ENCODE data around the gene IRF5. TPM values are rescaled to one million over a fixed set of nuclear protein-coding genes. Genes with fewer than 3 reads are reported as not detected.

IRF5 gene
- total RNA-seq, 1 experiment from 2014 or later, result 1.2 TPM

DNA sequence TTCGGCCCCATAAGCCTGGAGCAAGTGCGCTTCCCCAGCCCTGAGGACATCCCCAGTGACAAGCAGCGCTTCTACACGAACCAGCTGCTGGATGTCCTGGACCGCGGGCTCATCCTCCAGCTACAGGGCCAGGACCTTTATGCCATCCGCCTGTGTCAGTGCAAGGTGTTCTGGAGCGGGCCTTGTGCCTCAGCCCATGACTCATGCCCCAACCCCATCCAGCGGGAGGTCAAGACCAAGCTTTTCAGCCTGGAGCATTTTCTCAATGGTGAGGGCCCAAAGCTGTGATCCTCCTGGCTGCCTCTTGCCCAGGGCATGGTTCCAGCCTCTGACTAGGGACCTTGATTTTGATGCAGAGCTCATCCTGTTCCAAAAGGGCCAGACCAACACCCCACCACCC, 10.1 kb downstream of the IRF5 start:
- DNase-seq, result no peak
- Histone ChIP-seq H3K36me3 (ENCODE audit: control insufficient read depth, insufficient read depth, low read length) (no peaks in the 10 kb centered on the region), H3K27me3 (replicated peaks; ENCODE audit: control insufficient read depth, insufficient read depth, low read length) (no peaks in the 10 kb centered on the region), H3K4me3 (ENCODE audit: low read depth, low read length) (no peak overlapping the region), H3K4me1 (no peaks in the 10 kb centered on the region), H3K9me3 (no peaks in the 10 kb centered on the region)
- Mint-ChIP-seq H3K27me3 (ENCODE audit: insufficient read depth, unreplicated experiment) (no peaks in the 10 kb centered on the region), H3K4me1 (ENCODE audit: low read depth, unreplicated experiment) (no peaks in the 10 kb centered on the region), H3K9me3 (ENCODE audit: unreplicated experiment) (no peaks in the 10 kb centered on the region), H3K27ac (ENCODE audit: unreplicated experiment) (no peak overlapping the region), H3K36me3 (ENCODE audit: insufficient read depth, unreplicated experiment) (peaks cover 28% of the 10 kb centered on the region), H3K4me3 (ENCODE audit: unreplicated experiment) (no peak overlapping the region)
- ChIA-PET CTCF (interaction anchor here (0.6 to 1.4 kb wide), 3 partner anchors 37 to 144 kb away, joined by 3 to 7 read pairs (median 3); partner anchors contain the start of gene KCP), POLR2A (no interaction called here)
- TF ChIP-seq, protein P1, sequence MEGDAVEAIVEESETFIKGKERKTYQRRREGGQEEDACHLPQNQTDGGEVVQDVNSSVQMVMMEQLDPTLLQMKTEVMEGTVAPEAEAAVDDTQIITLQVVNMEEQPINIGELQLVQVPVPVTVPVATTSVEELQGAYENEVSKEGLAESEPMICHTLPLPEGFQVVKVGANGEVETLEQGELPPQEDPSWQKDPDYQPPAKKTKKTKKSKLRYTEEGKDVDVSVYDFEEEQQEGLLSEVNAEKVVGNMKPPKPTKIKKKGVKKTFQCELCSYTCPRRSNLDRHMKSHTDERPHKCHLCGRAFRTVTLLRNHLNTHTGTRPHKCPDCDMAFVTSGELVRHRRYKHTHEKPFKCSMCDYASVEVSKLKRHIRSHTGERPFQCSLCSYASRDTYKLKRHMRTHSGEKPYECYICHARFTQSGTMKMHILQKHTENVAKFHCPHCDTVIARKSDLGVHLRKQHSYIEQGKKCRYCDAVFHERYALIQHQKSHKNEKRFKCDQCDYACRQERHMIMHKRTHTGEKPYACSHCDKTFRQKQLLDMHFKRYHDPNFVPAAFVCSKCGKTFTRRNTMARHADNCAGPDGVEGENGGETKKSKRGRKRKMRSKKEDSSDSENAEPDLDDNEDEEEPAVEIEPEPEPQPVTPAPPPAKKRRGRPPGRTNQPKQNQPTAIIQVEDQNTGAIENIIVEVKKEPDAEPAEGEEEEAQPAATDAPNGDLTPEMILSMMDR (IDR thresholded peaks at IDR 0.05; ENCODE audit: insufficient read depth in 1 of 2, low read depth in 1 of 2, low read length in 1 of 2, severe bottlenecking in 1 of 2, unreplicated experiment in 1 of 2), result no peak
- intact Hi-C loops (cut with micrococcal nuclease; ENCODE audit: unreplicated experiment), result loop anchor here (5.0 kb wide), 1 partner anchor 46 kb away; no protein-coding TSS in a partner anchor
- no TSS peak for BruUV-seq (replicated peaks)

DNA sequence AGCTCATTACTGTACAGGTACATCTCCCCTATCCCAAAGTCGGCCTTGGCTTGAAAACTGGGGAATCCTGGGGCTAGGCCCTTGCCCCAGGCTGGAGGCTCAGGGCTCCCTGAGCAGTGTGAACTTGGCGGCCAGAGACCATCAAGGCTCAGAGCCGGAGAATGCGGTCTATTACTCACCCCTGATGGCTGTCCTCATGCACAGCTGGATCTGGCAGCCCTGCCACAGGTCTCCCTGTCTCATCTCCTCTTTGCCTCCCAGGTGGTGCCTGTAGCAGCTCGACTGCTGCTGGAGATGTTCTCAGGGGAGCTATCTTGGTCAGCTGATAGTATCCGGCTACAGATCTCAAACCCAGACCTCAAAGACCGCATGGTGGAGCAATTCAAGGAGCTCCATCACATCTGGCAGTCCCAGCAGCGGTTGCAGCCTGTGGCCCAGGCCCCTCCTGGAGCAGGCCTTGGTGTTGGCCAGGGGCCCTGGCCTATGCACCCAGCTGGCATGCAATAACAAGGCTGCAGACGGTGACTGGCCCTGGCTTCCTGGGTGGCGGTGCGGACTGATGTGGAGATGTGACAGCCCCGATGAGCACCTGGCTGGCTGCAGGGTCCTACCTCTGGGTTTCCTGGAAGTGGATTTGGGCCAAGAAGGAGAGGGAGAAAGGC, 10.7 kb downstream of the IRF5 start:
- ChIA-PET POLR2A (no interaction called here), CTCF (interaction anchor here (1.4 kb wide), 1 partner anchor 143 kb away, joined by 7 read pairs; no protein-coding TSS in a partner anchor)
- no peak overlapping the region for H3K4me3 ChIP-seq (ENCODE audit: low read depth, low read length)
- H3K9me3 ChIP-seq, result no peaks in the 10 kb centered on the region
- Mint-ChIP-seq H3K27me3 (ENCODE audit: insufficient read depth, unreplicated experiment) (no peaks in the 10 kb centered on the region), H3K36me3 (ENCODE audit: insufficient read depth, unreplicated experiment) (peaks cover 34% of the 10 kb centered on the region), H3K4me1 (ENCODE audit: low read depth, unreplicated experiment) (no peaks in the 10 kb centered on the region), H3K4me3 (ENCODE audit: unreplicated experiment) (no peak overlapping the region), H3K9me3 (ENCODE audit: unreplicated experiment) (no peaks in the 10 kb centered on the region), H3K27ac (ENCODE audit: unreplicated experiment) (no peak overlapping the region)
- no peaks in the 10 kb centered on the region for H3K27me3 ChIP-seq (replicated peaks; ENCODE audit: control insufficient read depth, insufficient read depth, low read length)
- intact Hi-C loops (cut with micrococcal nuclease; ENCODE audit: unreplicated experiment), result loop anchor here (5.0 kb wide), 1 partner anchor 46 kb away; no protein-coding TSS in a partner anchor
- no peaks in the 10 kb centered on the region for H3K36me3 ChIP-seq (ENCODE audit: control insufficient read depth, insufficient read depth, low read length)
- TF ChIP-seq, protein P1 (IDR thresholded peaks at IDR 0.05; ENCODE audit: insufficient read depth in 1 of 2, low read depth in 1 of 2, low read length in 1 of 2, severe bottlenecking in 1 of 2, unreplicated experiment in 1 of 2), result no peak
- no peaks in the 10 kb centered on the region for H3K4me1 ChIP-seq
- BruUV-seq (replicated peaks), result no TSS peak
- no peak for DNase-seq

DNA sequence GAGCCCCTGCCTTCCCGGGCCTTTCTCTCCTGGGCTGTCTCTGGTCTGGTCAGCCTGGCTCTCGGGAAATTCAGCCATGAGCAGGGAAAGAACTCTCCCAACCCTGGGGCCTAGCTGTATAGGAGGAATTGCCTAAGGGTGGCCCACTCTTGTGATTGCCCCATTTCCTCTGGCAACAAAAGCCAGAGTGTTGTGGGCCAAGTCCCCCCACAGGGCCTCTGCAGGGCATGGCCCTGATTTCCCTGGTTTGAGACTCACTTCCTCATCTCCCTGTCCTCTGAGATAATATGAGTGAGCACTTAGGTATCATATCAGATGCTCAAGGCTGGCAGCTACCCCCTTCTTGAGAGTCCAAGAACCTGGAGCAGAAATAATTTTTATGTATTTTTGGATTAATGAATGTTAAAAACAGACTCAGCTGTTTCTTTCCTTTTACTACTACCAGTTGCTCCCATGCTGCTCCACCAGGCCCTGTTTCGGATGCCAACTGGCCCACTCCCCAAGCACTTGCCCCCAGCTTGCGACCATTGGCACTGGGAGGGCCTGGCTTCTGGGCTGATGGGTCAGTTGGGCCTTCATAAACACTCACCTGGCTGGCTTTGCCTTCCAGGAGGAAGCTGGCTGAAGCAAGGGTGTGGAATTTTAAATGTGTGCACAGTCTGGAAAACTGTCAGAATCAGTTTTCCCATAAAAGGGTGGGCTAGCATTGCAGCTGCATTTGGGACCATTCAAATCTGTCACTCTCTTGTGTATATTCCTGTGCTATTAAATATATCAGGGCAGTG, 11.4 kb downstream of the IRF5 start:
- DNase-seq, result no peak
- H3K4me3 ChIP-seq (ENCODE audit: low read depth, low read length), result no peak overlapping the region
- Mint-ChIP-seq H3K36me3 (ENCODE audit: insufficient read depth, unreplicated experiment) (peaks cover 41% of the 10 kb centered on the region), H3K4me3 (ENCODE audit: unreplicated experiment) (no peak overlapping the region), H3K27me3 (ENCODE audit: insufficient read depth, unreplicated experiment) (no peaks in the 10 kb centered on the region), H3K27ac (ENCODE audit: unreplicated experiment) (no peak overlapping the region), H3K9me3 (ENCODE audit: unreplicated experiment) (no peaks in the 10 kb centered on the region), H3K4me1 (ENCODE audit: low read depth, unreplicated experiment) (no peaks in the 10 kb centered on the region)
- ChIA-PET POLR2A (no interaction called here), CTCF (interaction anchor here (1.4 kb wide), 1 partner anchor 142 kb away, joined by 7 read pairs; no protein-coding TSS in a partner anchor)
- no peaks in the 10 kb centered on the region for H3K9me3 ChIP-seq
- TF ChIP-seq, protein P1 (IDR thresholded peaks at IDR 0.05; ENCODE audit: insufficient read depth in 1 of 2, low read depth in 1 of 2, low read length in 1 of 2, severe bottlenecking in 1 of 2, unreplicated experiment in 1 of 2), result no peak
- intact Hi-C loops (cut with micrococcal nuclease; ENCODE audit: unreplicated experiment), result loop anchor here (5.0 kb wide), 1 partner anchor 47 kb away; no protein-coding TSS in a partner anchor
- H3K27me3 ChIP-seq (replicated peaks; ENCODE audit: control insufficient read depth, insufficient read depth, low read length), result no peaks in the 10 kb centered on the region
- H3K36me3 ChIP-seq (ENCODE audit: control insufficient read depth, insufficient read depth, low read length), result no peaks in the 10 kb centered on the region
- no peaks in the 10 kb centered on the region for H3K4me1 ChIP-seq
- BruUV-seq (replicated peaks), result no TSS peak

Measured in Caco-2 (cell line).